ENCODE measurements around the gene CTBP2. TPM values are rescaled to one million over a fixed set of nuclear protein-coding genes. Genes with fewer than 3 reads are reported as not detected.

Gene CTBP2
- total RNA-seq, 1 donor from 2014 or later = 32.9 TPM

DNA sequence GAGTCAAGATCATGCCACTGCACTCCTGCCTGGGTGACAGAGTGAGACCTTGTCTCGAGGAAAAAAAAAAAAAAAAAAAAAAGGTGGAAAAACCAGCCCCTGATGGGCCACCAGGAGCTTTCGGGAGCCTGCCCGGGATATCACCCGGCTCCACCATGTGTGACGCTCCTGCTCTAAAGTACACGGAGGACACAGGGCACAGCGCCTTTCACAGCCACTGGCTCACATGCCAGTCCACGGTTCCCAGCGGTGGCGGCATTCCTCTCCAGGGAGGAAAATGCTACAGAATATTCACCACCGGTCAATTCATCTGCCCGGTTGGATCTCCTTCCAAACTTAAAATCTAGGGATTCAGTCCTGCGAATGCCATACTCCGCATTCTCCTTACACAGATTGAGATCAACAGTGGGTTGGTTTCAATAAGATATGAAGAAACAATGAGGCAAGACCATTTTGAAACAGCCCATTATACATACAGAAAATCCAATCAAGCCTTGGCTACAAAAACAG is 81.2 kb downstream of the CTBP2 start:
- Histone ChIP-seq H3K9ac (ENCODE audit: low read depth in 1 of 3, low read length in 3 of 3) (peak overlapping the region in 1 of 3 donors; percentile 78), H3K4me3 (ENCODE audit: low read length in 3 of 3) (peak overlapping the region in 2 of 3 donors; percentile 10 to 63), H3K4me1 (ENCODE audit: control insufficient read depth in 3 of 3, insufficient read depth in 3 of 3, low read length in 3 of 3) (peaks cover 40 to 74% (median 66%) of the 10 kb centered on the region in 3 donors), H3K27me3 (ENCODE audit: control insufficient read depth in 3 of 3, insufficient read depth in 3 of 3, low read length in 3 of 3) (no peaks in the 10 kb centered on the region), H3K36me3 (ENCODE audit: control insufficient read depth in 3 of 3, insufficient read depth in 3 of 3, low read length in 3 of 3) (peaks cover under 1 to 3% (median 2%) of the 10 kb centered on the region in 3 donors), H3K27ac (ENCODE audit: low read depth, low read length) (peak overlapping the region; percentile 87), H3K9me3 (ENCODE audit: control insufficient read depth in 3 of 3, low read length in 3 of 3) (no peaks in the 10 kb centered on the region)

DNA sequence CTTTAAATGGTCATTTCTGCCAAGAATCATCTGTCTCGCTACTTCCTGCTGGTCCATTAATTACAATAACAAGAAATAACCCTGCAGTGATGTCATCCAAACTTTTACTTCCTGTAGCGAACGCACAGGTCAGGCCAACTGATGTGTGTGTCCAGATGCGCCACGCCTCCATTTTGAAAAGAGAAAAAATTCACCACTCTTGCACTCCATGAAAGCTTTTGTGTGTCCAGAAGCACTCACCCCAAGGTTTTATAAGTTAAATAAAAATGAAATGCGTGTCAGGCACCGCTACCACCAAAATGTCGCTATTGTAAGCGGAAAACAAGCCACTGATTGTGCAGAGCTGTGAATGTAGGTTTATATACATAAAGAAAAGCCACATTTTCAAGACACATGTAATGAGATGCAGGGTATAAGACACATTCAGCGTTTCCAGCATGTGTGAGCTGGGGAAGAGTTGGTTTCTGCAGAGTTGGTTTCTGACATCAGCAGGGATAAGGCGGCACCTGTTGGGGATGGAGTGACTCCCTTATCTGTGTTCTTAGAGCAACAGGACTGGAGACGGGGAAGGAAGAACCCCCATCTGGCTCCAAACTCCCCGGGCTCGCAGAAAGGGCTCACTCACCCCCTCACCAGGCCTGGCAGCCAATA is 83.3 kb downstream of the CTBP2 start:
- Histone ChIP-seq H3K36me3 (ENCODE audit: control insufficient read depth in 3 of 3, insufficient read depth in 3 of 3, low read length in 3 of 3) (peaks cover 2 to 3% (median 2%) of the 10 kb centered on the region in 3 donors), H3K27ac (ENCODE audit: low read depth, low read length) (no peak overlapping the region), H3K4me3 (ENCODE audit: low read length in 3 of 3) (no peak overlapping the region), H3K9me3 (ENCODE audit: control insufficient read depth in 3 of 3, low read length in 3 of 3) (no peaks in the 10 kb centered on the region), H3K27me3 (ENCODE audit: control insufficient read depth in 3 of 3, insufficient read depth in 3 of 3, low read length in 3 of 3) (no peaks in the 10 kb centered on the region), H3K4me1 (ENCODE audit: control insufficient read depth in 3 of 3, insufficient read depth in 3 of 3, low read length in 3 of 3) (peaks cover 28 to 63% (median 56%) of the 10 kb centered on the region in 3 donors), H3K9ac (ENCODE audit: low read depth in 1 of 3, low read length in 3 of 3) (peak overlapping the region in 1 of 3 donors; percentile 45)

DNA sequence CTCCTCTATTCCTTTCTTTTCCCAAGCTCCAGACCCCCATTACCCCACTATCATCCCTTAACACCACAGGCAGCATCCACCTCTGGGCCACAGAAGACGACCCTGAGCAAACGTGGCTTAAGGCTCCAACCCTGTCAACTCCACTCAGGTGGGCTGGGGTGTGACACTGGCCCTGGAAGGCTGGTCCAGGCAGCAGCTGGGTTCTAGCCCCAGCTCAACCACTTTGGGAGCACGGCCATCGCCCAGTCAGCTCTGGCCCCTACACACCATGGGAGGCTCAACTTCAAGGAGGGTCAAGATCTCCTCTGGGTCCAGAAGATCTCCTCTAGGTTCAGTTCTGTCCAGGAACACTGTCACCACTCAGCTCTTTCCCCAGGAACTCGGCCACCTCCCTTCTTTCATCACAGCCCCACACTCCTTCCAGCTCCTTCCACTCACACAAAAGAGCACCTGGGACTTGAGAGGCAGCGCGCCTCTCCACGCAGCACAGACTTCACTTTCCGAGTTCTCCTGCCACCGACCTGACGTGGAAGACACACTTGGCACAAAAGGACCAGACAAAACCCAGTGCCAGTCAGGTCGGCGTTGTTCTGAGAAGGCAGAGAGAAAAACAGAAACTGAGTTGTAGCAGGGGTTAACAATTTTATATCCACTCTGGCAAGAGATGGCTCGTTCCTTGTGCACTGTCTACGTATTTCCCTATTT is 84.1 kb downstream of the CTBP2 start:
- peaks cover 2 to 4% (median 3%) of the 10 kb centered on the region in 3 donors for H3K36me3 ChIP-seq (ENCODE audit: control insufficient read depth in 3 of 3, insufficient read depth in 3 of 3, low read length in 3 of 3)
- peaks cover 21 to 60% (median 51%) of the 10 kb centered on the region in 3 donors for H3K4me1 ChIP-seq (ENCODE audit: control insufficient read depth in 3 of 3, insufficient read depth in 3 of 3, low read length in 3 of 3)
- H3K9me3 ChIP-seq (ENCODE audit: control insufficient read depth in 3 of 3, low read length in 3 of 3) = no peaks in the 10 kb centered on the region
- no peaks in the 10 kb centered on the region for H3K27me3 ChIP-seq (ENCODE audit: control insufficient read depth in 3 of 3, insufficient read depth in 3 of 3, low read length in 3 of 3)
- H3K9ac ChIP-seq (ENCODE audit: low read depth in 1 of 3, low read length in 3 of 3) = peak overlapping the region in 1 of 3 donors; percentile 64
- H3K27ac ChIP-seq (ENCODE audit: low read depth, low read length) = peak overlapping the region; percentile 33
- H3K4me3 ChIP-seq (ENCODE audit: low read length in 3 of 3) = no peak overlapping the region

DNA sequence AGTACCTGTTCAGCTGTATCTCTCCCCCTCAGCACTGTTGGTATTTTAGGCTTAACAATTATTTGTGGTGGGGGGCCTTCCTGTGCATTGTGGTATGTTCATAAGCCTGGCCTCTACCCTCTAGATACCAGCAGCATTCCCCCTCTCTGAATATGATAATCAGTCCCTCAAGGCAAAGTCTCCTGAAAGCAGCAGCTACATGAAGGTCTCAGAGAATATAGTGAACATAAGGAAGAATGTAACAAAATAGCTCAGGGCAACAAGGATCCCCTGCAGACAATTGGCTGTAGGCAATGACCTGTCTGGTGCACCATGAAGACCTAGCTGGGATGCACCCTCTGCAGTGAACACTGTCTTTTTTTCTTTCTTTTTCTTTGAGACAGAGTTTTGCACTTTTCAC is 86.4 kb downstream of the CTBP2 start:
- H3K4me1 ChIP-seq (ENCODE audit: control insufficient read depth in 3 of 3, insufficient read depth in 3 of 3, low read length in 3 of 3) = peaks cover 6 to 41% (median 36%) of the 10 kb centered on the region in 3 donors
- H3K4me3 ChIP-seq (ENCODE audit: low read length in 3 of 3) = no peak overlapping the region
- peaks cover 2 to 4% (median 3%) of the 10 kb centered on the region in 3 donors for H3K36me3 ChIP-seq (ENCODE audit: control insufficient read depth in 3 of 3, insufficient read depth in 3 of 3, low read length in 3 of 3)
- no peaks in the 10 kb centered on the region for H3K27me3 ChIP-seq (ENCODE audit: control insufficient read depth in 3 of 3, insufficient read depth in 3 of 3, low read length in 3 of 3)
- no peak overlapping the region for H3K27ac ChIP-seq (ENCODE audit: low read depth, low read length)
- H3K9me3 ChIP-seq (ENCODE audit: control insufficient read depth in 3 of 3, low read length in 3 of 3) = no peaks in the 10 kb centered on the region
- no peak overlapping the region for H3K9ac ChIP-seq (ENCODE audit: low read depth in 1 of 3, low read length in 3 of 3)

DNA sequence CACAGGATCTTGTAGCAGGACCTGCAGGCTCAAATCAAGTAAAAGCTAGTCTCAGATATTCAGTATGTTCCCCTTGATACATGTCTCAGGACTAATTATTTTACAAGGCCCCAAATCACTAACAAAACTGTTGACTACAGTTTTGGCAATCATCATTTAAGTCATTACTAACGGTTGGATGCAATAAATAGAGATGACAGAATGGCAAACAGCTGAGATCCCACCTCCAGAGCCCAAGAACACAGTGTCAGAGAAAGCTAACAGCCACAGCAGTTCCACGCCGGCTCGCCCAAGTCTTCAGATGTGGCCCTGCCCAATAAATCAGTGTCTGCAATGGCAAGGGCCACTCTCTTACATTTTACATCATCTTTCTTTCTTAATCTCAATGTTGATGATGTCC is 87.6 kb downstream of the CTBP2 start:
- Histone ChIP-seq H3K27ac (ENCODE audit: low read depth, low read length) (peak overlapping the region; percentile 38), H3K9me3 (ENCODE audit: control insufficient read depth in 3 of 3, low read length in 3 of 3) (no peaks in the 10 kb centered on the region), H3K36me3 (ENCODE audit: control insufficient read depth in 3 of 3, insufficient read depth in 3 of 3, low read length in 3 of 3) (peaks cover 2 to 4% (median 3%) of the 10 kb centered on the region in 3 donors), H3K4me3 (ENCODE audit: low read length in 3 of 3) (no peak overlapping the region), H3K9ac (ENCODE audit: low read depth in 1 of 3, low read length in 3 of 3) (peak overlapping the region in 1 of 3 donors; percentile 40), H3K27me3 (ENCODE audit: control insufficient read depth in 3 of 3, insufficient read depth in 3 of 3, low read length in 3 of 3) (no peaks in the 10 kb centered on the region), H3K4me1 (ENCODE audit: control insufficient read depth in 3 of 3, insufficient read depth in 3 of 3, low read length in 3 of 3) (peaks cover 10 to 46% (median 42%) of the 10 kb centered on the region in 3 donors)

DNA sequence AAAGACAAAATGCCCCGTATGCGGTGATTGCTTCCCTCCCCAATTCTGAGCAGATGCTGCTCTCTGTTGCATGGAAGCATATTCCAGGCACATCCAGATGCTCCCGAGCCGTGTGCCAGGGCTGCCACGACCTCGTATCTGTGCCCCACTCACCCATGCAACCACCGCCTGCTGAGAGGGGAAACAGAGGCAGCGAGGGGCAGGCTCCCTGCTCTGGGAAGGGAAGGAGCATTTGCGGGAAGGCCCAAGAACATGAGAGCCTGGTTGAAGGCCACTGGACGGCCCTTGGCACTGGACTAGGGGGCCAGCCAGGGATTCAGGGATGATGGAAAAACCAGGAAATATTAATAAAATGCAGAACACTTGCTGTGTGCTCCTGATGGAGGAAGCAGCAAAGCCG is 89.4 kb downstream of the CTBP2 start:
- Histone ChIP-seq H3K36me3 (ENCODE audit: control insufficient read depth in 3 of 3, insufficient read depth in 3 of 3, low read length in 3 of 3) (peaks cover 2 to 7% (median 3%) of the 10 kb centered on the region in 3 donors), H3K9me3 (ENCODE audit: control insufficient read depth in 3 of 3, low read length in 3 of 3) (no peaks in the 10 kb centered on the region), H3K4me3 (ENCODE audit: low read length in 3 of 3) (no peak overlapping the region), H3K27ac (ENCODE audit: low read depth, low read length) (no peak overlapping the region), H3K27me3 (ENCODE audit: control insufficient read depth in 3 of 3, insufficient read depth in 3 of 3, low read length in 3 of 3) (no peaks in the 10 kb centered on the region), H3K9ac (ENCODE audit: low read depth in 1 of 3, low read length in 3 of 3) (no peak overlapping the region), H3K4me1 (ENCODE audit: control insufficient read depth in 3 of 3, insufficient read depth in 3 of 3, low read length in 3 of 3) (peaks cover 20 to 45% (median 44%) of the 10 kb centered on the region in 3 donors)

DNA sequence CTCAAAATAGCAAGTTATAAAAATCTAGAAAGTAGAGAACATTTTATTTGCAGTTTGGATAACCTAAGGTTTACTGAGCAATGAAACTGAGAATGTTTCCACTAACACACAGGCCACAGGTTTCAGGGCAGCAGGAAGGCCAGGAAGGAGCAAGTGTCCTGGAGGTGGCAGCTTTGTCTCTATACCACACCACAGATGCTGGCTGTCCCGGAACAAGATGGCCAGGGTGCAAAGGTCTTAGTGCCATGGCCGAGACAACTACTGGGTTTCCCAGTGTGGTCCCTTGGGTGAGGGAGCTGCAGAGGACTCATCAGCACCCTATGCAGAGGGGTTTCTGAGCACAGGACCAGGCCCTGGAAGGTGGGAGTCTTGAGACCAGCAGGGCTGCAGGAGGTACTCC is 92.0 kb downstream of the CTBP2 start:
- peaks cover 45 to 69% (median 66%) of the 10 kb centered on the region in 3 donors for H3K4me1 ChIP-seq (ENCODE audit: control insufficient read depth in 3 of 3, insufficient read depth in 3 of 3, low read length in 3 of 3)
- no peak overlapping the region for H3K4me3 ChIP-seq (ENCODE audit: low read length in 3 of 3)
- peaks cover 0 to 5% (median 0%) of the 10 kb centered on the region in 3 donors for H3K36me3 ChIP-seq (ENCODE audit: control insufficient read depth in 3 of 3, insufficient read depth in 3 of 3, low read length in 3 of 3)
- H3K9ac ChIP-seq (ENCODE audit: low read depth in 1 of 3, low read length in 3 of 3) = no peak overlapping the region
- no peak overlapping the region for H3K27ac ChIP-seq (ENCODE audit: low read depth, low read length)
- H3K9me3 ChIP-seq (ENCODE audit: control insufficient read depth in 3 of 3, low read length in 3 of 3) = no peaks in the 10 kb centered on the region
- H3K27me3 ChIP-seq (ENCODE audit: control insufficient read depth in 3 of 3, insufficient read depth in 3 of 3, low read length in 3 of 3) = no peaks in the 10 kb centered on the region

DNA sequence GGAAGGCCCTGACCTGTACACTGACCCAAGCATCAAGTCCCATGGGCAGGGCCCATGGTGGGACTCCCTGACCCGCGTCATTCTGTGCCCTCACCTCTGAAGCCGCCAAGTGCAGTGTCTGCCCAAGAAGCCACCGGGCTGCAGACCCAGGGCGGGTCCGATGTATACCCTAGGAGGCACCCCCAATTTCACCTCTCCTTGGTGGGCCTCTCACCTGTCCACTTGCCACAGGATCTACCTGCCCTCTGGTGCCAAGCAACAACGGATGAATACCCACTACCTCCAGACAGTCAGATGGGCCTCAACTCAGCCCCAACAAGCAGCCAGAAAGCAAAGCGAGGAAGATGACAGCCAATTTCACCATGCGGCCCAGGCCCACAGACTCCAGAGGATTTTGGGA is 92.6 kb downstream of the CTBP2 start:
- Histone ChIP-seq H3K9ac (ENCODE audit: low read depth in 1 of 3, low read length in 3 of 3) (peak overlapping the region in 1 of 3 donors; percentile 25), H3K9me3 (ENCODE audit: control insufficient read depth in 3 of 3, low read length in 3 of 3) (no peaks in the 10 kb centered on the region), H3K27me3 (ENCODE audit: control insufficient read depth in 3 of 3, insufficient read depth in 3 of 3, low read length in 3 of 3) (no peaks in the 10 kb centered on the region), H3K4me1 (ENCODE audit: control insufficient read depth in 3 of 3, insufficient read depth in 3 of 3, low read length in 3 of 3) (peaks cover 47 to 72% (median 70%) of the 10 kb centered on the region in 3 donors), H3K27ac (ENCODE audit: low read depth, low read length) (no peak overlapping the region), H3K4me3 (ENCODE audit: low read length in 3 of 3) (no peak overlapping the region), H3K36me3 (ENCODE audit: control insufficient read depth in 3 of 3, insufficient read depth in 3 of 3, low read length in 3 of 3) (peaks cover 0 to 5% (median 0%) of the 10 kb centered on the region in 3 donors)

DNA sequence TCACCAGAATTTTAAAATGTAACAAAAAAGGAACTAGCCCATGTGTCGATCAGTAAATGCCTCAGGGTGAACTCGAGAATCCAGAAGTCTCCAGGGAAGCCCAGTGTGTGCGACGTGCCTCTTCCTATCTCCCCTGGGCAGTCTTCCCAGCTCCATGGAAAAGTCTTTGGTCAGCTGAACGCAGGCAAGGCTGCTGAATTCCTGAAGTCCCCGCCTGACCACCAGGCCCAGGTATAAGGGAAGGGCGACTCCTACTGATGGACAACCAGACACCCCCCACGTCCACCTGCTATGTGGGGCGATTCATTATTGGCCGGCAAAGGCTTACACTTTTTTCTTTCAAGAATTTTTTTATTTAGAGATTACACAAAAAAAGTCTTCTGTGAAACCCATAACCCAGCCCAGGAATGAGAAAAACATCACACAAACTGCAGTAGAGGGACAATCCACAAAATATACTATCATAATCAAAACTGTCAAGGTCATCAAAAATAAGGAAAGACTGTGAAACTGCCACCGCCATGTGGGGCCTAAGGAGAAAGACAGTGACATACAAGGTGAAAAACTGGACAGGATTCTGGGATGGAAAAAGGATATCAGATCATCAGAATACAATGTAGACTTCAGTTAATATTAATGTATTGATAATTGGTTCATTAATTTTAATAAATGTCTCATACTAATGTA is 93.5 kb downstream of the CTBP2 start:
- peak overlapping the region in 1 of 3 donors; percentile 40 for H3K9ac ChIP-seq (ENCODE audit: low read depth in 1 of 3, low read length in 3 of 3)
- no peaks in the 10 kb centered on the region for H3K27me3 ChIP-seq (ENCODE audit: control insufficient read depth in 3 of 3, insufficient read depth in 3 of 3, low read length in 3 of 3)
- no peak overlapping the region for H3K4me3 ChIP-seq (ENCODE audit: low read length in 3 of 3)
- H3K9me3 ChIP-seq (ENCODE audit: control insufficient read depth in 3 of 3, low read length in 3 of 3) = no peaks in the 10 kb centered on the region
- H3K27ac ChIP-seq (ENCODE audit: low read depth, low read length) = no peak overlapping the region
- peaks cover 0 to 5% (median 0%) of the 10 kb centered on the region in 3 donors for H3K36me3 ChIP-seq (ENCODE audit: control insufficient read depth in 3 of 3, insufficient read depth in 3 of 3, low read length in 3 of 3)
- peaks cover 52 to 74% (median 73%) of the 10 kb centered on the region in 3 donors for H3K4me1 ChIP-seq (ENCODE audit: control insufficient read depth in 3 of 3, insufficient read depth in 3 of 3, low read length in 3 of 3)

All from skeletal muscle tissue (tissue), 4 donors.